PC-3 (cell line): ENCODE results near the gene NELFE. TPM values are rescaled to one million over a fixed set of nuclear protein-coding genes. Genes with fewer than 3 reads are reported as not detected.
"Not testable (repeated sequence)": the region's sequence is repeated elsewhere in the genome, so short reads cannot be mapped to it uniquely, and the experiment has no call there.

Experiments used
- ATAC-seq: fragments of 200-7000 bp; cut with Tn5 transposase; 2 replicates; pipeline ENCODE4 v1.9.1; 2020; ENCODE audit warnings: mild to moderate bottlenecking, moderate library complexity
- BruUV-seq: library from RNA; stranded (reverse); fragments of 400-500 nt; replicated peaks from 2 replicates; lab custom pipeline; 2021; lab: Mats Ljungman, UMichigan
- CTCF ChIA-PET: fragments of 300-600 bp; sonication (Branson Sonifier 250); formaldehyde crosslinking; loops from one replicate; lab custom pipeline; 2022; ENCODE audit warnings: antibody characterized with exemption; lab: Charles Lee
- POLR2A ChIA-PET: fragments of 300-600 bp; sonication (Branson Sonifier 250); formaldehyde crosslinking; loops from one replicate; lab custom pipeline; 2022; ENCODE audit warnings: antibody characterized with exemption; ENCODE audit not compliant: unreplicated experiment; lab: Charles Lee
- DNase-seq: peaks from one replicate; pipeline ENCODE4 v3.0.0-alpha.2; 2015
- H2AFZ ChIP-seq: fragments of 300-600 bp; sonication (generic); 2 replicates; pipeline ENCODE4 v1.6.0; 2016; ENCODE audit warnings: antibody characterized with exemption, low read length
- H3F3A ChIP-seq: fragments of 300-600 bp; sonication (generic); one replicate; pipeline ENCODE4 v1.6.0; 2017; ENCODE audit warnings: antibody characterized with exemption, low read length, control low read depth, mild to moderate bottlenecking; ENCODE audit not compliant: unreplicated experiment
- H3K27ac ChIP-seq: fragments of 300-600 bp; sonication (generic); 2 replicates; pipeline ENCODE4 v1.5.1; 2016; ENCODE audit warnings: mild to moderate bottlenecking, low read length
- H3K27me3 ChIP-seq: fragments of 300-600 bp; sonication (generic); 2 replicates; pipeline ENCODE4 v1.6.1; 2016; ENCODE audit warnings: low read length, mixed read lengths
- H3K36me3 ChIP-seq: fragments of 300-600 bp; sonication (generic); 2 replicates; pipeline ENCODE4 v1.6.1; 2016; ENCODE audit warnings: low read depth, mixed run types, low read length, mixed read lengths
- H3K4me1 ChIP-seq: fragments of 300-600 bp; sonication (generic); 2 replicates; pipeline ENCODE4 v1.5.1; 2016; ENCODE audit warnings: low read length; ENCODE audit not compliant: insufficient read depth
- H3K4me2 ChIP-seq: fragments of 300-600 bp; sonication (generic); 2 replicates; pipeline ENCODE4 v1.6.0; 2016; ENCODE audit warnings: low read length
- H3K4me3 ChIP-seq: fragments of 300-600 bp; sonication (generic); 2 replicates; pipeline ENCODE4 v1.5.1; 2016; ENCODE audit warnings: mild to moderate bottlenecking, low read length, mixed read lengths
- H3K79me2 ChIP-seq: fragments of 300-600 bp; sonication (generic); 2 replicates; pipeline ENCODE4 v1.6.1; 2017; ENCODE audit warnings: low read length, mixed read lengths
- H3K9ac ChIP-seq: fragments of 300-600 bp; sonication (generic); 2 replicates; pipeline ENCODE4 v1.6.0; 2016; ENCODE audit warnings: mild to moderate bottlenecking, low read length
- H3K9me2 ChIP-seq: fragments of 300-600 bp; sonication (generic); replicated peaks from 2 replicates; pipeline ENCODE4 v1.6.1; 2016; ENCODE audit warnings: mixed run types, low read length, mixed read lengths
- H3K9me3 ChIP-seq: fragments of 300-600 bp; sonication (generic); 2 replicates; pipeline ENCODE4 v1.6.1; 2016; ENCODE audit warnings: low read length, mixed read lengths
- H4K20me1 ChIP-seq: fragments of 300-600 bp; sonication (generic); 2 replicates; pipeline ENCODE4 v1.6.1; 2016; ENCODE audit warnings: low read length, mixed read lengths
- intact Hi-C: fragments of 100-400 bp; cut with micrococcal nuclease; formaldehyde crosslinking; loops from 2 replicates; pipeline ENCODE4 v1.9.0; 2023
- total RNA-seq: library from RNA; depleted of rRNA; stranded (reverse); fragments of >200 nt; gene quantifications from 2 replicates; pipeline ENCODE4 v1.2.3, GENCODE V29; 2014

The NELFE gene
- total RNA-seq, 1 experiment from 2014 or later, result 132 TPM

- H3K9me2 ChIP-seq, H4K20me1 ChIP-seq, intact Hi-C loops, H3K4me3 ChIP-seq, H3K9me3 ChIP-seq, H3K36me3 ChIP-seq, H2AFZ ChIP-seq, DNase-seq, CTCF ChIA-PET, H3K4me2 ChIP-seq, H3K4me1 ChIP-seq, H3K27ac ChIP-seq, ATAC-seq, H3F3A ChIP-seq, BruUV-seq, H3K27me3 ChIP-seq, H3K79me2 ChIP-seq, POLR2A ChIA-PET, H3K9ac ChIP-seq: not testable (repeated sequence)
These were observed 30.6 kb upstream of the NELFE start for GRCh38 chr6:31989363-31989762.

- H4K20me1 ChIP-seq, H3K4me1 ChIP-seq, POLR2A ChIA-PET, H3F3A ChIP-seq, H2AFZ ChIP-seq, H3K4me3 ChIP-seq, H3K36me3 ChIP-seq, DNase-seq, H3K27me3 ChIP-seq, H3K9me2 ChIP-seq, H3K9me3 ChIP-seq, H3K27ac ChIP-seq, BruUV-seq, H3K9ac ChIP-seq, CTCF ChIA-PET, ATAC-seq, H3K4me2 ChIP-seq, intact Hi-C loops, H3K79me2 ChIP-seq: not testable (repeated sequence)
These were observed 23.0 kb upstream of the NELFE start, which contains the start of gene C4A for GRCh38 chr6:31981744-31982143. Gene C4A (plus strand): TSS chr6:31982057. CDS start chr6:31982108, 51 bp downstream.

- BruUV-seq, H3K4me2 ChIP-seq, H2AFZ ChIP-seq, CTCF ChIA-PET, H3K9me3 ChIP-seq, H3K9me2 ChIP-seq, H3K4me3 ChIP-seq, H4K20me1 ChIP-seq, H3K4me1 ChIP-seq, intact Hi-C loops, H3K27me3 ChIP-seq, POLR2A ChIA-PET, H3K27ac ChIP-seq, H3K9ac ChIP-seq, H3F3A ChIP-seq, DNase-seq, ATAC-seq, H3K36me3 ChIP-seq, H3K79me2 ChIP-seq: not testable (repeated sequence)
These were observed 22.2 kb upstream of the NELFE start for GRCh38 chr6:31980998-31981397.

GRCh38 chr6:31980195-31980876 lies 21.6 kb upstream of the NELFE start:
- ATAC-seq, intact Hi-C loops, H3K4me3 ChIP-seq, H3K9me3 ChIP-seq, BruUV-seq, H3K4me2 ChIP-seq, H3K27ac ChIP-seq, DNase-seq, H3K4me1 ChIP-seq, H3K79me2 ChIP-seq, CTCF ChIA-PET, H3K9me2 ChIP-seq, H3F3A ChIP-seq, H3K36me3 ChIP-seq, H4K20me1 ChIP-seq, H3K9ac ChIP-seq, H2AFZ ChIP-seq, H3K27me3 ChIP-seq: not testable (repeated sequence)
- POLR2A ChIA-PET, result interaction anchor here (0.6 kb wide), 1 partner anchor 91 kb away, joined by 6 read pairs; no protein-coding TSS in a partner anchor
